ENCODE measurements around the gene TNKS2.
"Not testable (repeated sequence)": the region's sequence is repeated elsewhere in the genome, so short reads cannot be mapped to it uniquely, and the experiment has no call there.

TNKS2 gene

DNA sequence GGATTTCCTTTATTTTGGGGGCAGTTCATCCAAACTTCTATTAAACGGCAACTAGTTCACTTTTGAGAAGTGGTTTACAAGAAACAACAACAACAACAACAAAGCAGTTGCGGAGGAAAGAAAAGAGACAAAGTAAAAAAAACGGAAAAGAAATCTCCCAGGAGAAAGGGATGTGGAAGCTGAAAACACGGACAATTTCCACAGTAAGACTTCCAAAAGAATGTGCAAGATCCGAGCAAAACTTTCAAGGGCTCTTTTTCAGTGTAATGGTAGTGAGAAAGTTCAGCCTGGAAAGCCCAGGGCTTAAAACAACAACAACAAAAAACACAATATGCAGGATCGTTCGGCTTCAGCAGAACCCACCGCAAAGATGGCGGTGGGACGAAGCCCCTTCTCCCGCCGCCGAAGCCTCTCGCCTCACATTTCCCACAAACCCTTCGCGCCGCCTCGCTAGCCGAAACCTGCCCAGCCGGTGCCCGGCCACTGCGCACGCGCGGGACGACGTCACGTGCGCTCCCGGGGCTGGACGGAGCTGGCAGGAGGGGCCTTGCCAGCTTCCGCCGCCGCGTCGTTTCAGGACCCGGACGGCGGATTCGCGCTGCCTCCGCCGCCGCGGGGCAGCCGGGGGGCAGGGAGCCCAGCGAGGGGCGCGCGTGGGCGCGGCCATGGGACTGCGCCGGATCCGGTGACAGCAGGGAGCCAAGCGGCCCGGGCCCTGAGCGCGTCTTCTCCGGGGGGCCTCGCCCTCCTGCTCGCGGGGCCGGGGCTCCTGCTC is at the start of gene TNKS2:
Gene TNKS2 (plus strand): TSS at position 553 of the 775 bp plus-strand sequence. CDS start 265 bp downstream, outside the sequence.
- DNase-seq (peak; percentile 93), ATAC-seq (replicated peaks) (peak; percentile 79 to 80)
- Mint-ChIP-seq H3K4me1 (peaks cover 31 to 38% of the 10 kb centered on the region in 2 donors), H3K36me3 (peaks cover 9 to 26% of the 10 kb centered on the region in 2 donors), H3K27me3 (no peaks in the 10 kb centered on the region), H3K9me3 (no peaks in the 10 kb centered on the region), H3K27ac (peak within 1 kb of the TSS; percentile 99), H3K4me3 (peak within 1 kb of the TSS; percentile 96 to 99)

DNA sequence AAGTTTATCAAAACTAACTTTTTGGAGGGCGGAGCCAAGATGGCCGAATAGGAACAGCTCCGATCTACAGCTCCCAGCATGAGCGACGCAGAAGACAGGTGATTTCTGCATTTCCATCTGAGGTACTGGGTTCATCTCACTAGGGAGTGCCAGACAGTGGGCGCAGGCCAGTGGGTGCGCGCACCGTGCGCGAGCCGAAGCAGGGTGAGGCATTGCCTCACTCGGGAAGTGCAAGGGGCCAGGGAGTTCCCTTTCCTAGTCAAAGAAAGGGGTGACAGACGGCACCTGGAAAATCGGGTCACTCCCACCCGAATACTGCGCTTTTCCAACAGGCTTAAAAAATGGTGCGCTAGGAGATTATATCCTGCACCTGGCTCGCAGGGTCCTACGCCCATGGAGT is 48.6 kb upstream of the TNKS2 start:
- not testable (repeated sequence) for H3K4me1 Mint-ChIP-seq; H3K9me3 Mint-ChIP-seq; H3K27ac Mint-ChIP-seq; H3K36me3 Mint-ChIP-seq; H3K4me3 Mint-ChIP-seq; DNase-seq; ATAC-seq (replicated peaks)
- H3K27me3 Mint-ChIP-seq: peaks cover 9 to 12% of the 10 kb centered on the region in 2 donors

DNA sequence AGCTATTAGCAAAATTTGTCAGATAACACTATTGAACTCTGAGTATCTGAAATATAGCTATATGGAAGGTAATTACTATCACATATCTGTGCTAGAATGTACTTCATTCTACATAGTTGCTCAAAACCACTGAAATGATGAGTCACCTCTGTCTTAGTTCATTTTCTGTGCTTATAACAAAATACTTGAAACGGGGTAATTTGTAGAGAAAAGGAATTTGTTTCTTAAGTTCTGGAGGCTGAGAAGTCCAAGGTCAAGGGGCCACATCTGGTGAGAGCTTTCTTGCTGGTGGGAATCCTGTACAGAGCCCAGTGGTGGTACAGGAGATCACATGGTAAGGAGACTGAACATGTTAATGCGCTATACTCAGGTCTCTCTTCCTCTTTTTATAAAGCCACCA is 41.9 kb upstream of the TNKS2 start:
- DNase-seq (no peak), ATAC-seq (replicated peaks) (no peak)
- peaks cover 0 to 8% of the 10 kb centered on the region in 2 donors for H3K27me3 Mint-ChIP-seq
- no peaks in the 10 kb centered on the region for H3K9me3 Mint-ChIP-seq
- H3K27ac Mint-ChIP-seq: no peak overlapping the region
- no peak overlapping the region for H3K4me3 Mint-ChIP-seq
- H3K4me1 Mint-ChIP-seq: no peaks in the 10 kb centered on the region
- H3K36me3 Mint-ChIP-seq: no peaks in the 10 kb centered on the region

DNA sequence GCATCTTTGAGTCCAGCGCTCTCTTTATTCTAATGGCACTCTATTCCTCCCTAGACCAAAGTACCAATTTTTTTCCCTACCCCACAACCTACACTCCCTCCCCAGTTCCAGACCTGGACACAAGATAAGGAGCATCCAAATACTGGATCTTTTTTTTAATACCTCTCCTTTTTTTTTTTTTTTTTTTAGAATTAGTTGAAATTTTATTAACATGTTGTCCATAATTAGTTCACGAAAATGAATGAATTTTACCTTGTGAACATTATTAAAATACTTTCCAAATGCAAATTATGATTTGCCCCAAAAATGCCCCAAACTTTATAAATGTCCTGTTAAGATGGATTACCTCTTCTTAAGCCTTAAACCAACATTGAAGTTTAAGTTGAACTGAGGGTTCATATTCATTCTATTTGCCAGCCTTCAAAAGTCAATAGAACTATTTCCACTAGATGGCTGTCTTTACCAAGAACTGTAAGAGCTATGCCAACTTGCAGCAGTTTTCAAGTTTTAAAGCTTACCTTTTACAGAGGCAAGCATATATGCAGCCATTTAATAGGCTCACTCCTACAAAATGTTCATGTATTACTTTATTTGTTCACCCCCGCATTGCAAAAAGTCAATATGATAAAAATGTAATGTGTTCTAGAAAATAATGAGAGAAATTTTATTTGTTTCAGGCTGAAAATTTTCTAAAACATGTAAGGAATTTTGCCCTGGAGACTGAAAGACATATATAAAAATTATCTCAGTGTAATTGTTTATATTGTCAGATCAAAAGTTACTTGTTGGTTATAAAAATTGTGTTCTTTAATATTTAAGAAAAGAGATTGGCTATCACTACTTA is 39.7 kb upstream of the TNKS2 start:
- H3K27me3 Mint-ChIP-seq: peaks cover 0 to 21% of the 10 kb centered on the region in 2 donors
- no peak overlapping the region for H3K4me3 Mint-ChIP-seq
- ATAC-seq (replicated peaks) (peak; percentile 46 to 75), DNase-seq (no peak)
- H3K27ac Mint-ChIP-seq: no peak overlapping the region
- H3K4me1 Mint-ChIP-seq: peaks cover 0 to 1% of the 10 kb centered on the region in 2 donors
- no peaks in the 10 kb centered on the region for H3K36me3 Mint-ChIP-seq
- no peaks in the 10 kb centered on the region for H3K9me3 Mint-ChIP-seq

DNA sequence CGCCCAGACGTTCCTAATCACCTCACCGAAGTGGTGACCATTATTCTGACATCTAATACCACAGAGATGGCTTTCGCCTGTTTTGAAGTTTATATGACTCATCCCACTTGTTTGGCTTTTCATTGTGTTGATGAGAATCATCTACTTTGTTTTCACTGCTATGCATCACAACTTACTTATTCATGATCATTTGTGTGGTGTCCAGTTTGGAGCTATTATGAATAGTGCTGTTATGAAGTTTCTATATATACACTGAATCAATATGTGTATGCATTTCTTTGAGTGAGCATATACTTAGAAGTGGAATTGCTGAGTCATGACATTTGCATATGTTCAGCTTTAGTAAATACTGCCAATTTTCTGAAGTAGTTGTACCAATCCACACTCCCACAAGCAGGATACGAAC is 38.6 kb upstream of the TNKS2 start:
- peaks cover 0 to 1% of the 10 kb centered on the region in 2 donors for H3K4me1 Mint-ChIP-seq
- DNase-seq (no peak), ATAC-seq (replicated peaks) (no peak)
- no peaks in the 10 kb centered on the region for H3K36me3 Mint-ChIP-seq
- no peaks in the 10 kb centered on the region for H3K9me3 Mint-ChIP-seq
- H3K4me3 Mint-ChIP-seq: no peak overlapping the region
- H3K27me3 Mint-ChIP-seq: peaks cover 0 to 21% of the 10 kb centered on the region in 2 donors
- no peak overlapping the region for H3K27ac Mint-ChIP-seq

DNA sequence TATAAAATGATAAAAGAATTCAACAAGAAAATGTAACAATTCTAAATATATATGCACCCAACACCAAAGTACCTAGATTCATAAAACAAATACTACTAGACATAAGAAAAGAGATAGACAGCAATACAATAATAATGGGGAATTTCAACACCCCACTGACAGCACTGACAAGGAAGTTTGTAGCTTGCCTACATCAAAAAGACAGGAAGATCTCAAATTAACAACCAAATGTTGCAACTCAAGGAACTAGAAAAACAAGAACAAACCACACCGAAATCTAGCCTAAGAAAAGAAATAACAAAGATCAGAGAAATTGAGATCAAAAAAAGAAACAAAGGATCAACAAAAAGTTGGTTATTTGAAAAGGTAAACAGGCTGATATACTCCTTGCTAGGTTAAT is 36.5 kb upstream of the TNKS2 start:
- Mint-ChIP-seq H3K27me3 (peaks cover 0 to 21% of the 10 kb centered on the region in 2 donors), H3K36me3 (no peaks in the 10 kb centered on the region), H3K27ac (no peak overlapping the region), H3K4me1 (peaks cover 0 to 1% of the 10 kb centered on the region in 2 donors), H3K4me3 (no peak overlapping the region), H3K9me3 (no peaks in the 10 kb centered on the region)
- no peak for DNase-seq
- ATAC-seq (replicated peaks): no peak

DNA sequence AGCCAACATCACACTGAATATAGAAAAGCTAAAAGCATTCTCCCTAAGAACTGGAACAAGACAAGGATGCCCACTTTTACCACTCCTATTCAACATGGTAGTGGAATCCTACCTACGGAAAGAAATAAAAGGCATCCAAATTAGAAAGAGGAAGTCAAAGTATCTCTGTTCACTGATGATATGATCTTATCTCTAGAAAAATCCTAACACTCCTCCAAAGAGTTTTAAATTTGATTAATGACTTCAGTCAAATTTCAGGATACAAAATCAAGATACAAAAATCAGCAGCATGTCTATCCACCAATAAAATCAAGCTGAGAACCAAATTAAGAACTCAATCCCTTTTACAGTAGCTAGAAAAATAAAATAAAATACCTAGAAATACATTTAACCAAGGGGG is 35.3 kb upstream of the TNKS2 start:
- H3K4me3 Mint-ChIP-seq: no peak overlapping the region
- no peak for ATAC-seq (replicated peaks)
- H3K27me3 Mint-ChIP-seq: peaks cover 0 to 21% of the 10 kb centered on the region in 2 donors
- H3K9me3 Mint-ChIP-seq: no peaks in the 10 kb centered on the region
- H3K27ac Mint-ChIP-seq: no peak overlapping the region
- H3K36me3 Mint-ChIP-seq: no peaks in the 10 kb centered on the region
- peaks cover 0 to 1% of the 10 kb centered on the region in 2 donors for H3K4me1 Mint-ChIP-seq
- no peak for DNase-seq

DNA sequence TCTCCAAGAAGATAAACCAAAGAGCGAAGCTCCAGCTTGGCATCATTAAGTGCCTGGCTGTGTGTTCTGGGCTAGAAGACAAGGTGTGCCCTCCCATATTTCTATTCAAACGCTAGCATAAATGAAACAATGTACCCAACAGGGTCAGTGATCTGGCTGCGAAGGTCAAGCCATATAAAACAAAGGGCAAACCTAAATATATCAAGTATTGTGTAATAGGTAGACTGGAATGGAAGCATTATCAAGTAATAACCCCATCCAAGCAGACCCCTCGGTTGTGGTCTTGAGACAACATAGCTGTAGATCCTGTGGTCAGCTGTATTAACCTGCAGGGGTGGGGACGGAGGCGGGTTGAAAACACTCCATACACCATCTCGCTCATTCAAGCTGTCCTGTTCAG is 31.6 kb upstream of the TNKS2 start:
- ATAC-seq (replicated peaks): no peak
- Mint-ChIP-seq H3K27ac (no peak overlapping the region), H3K4me3 (no peak overlapping the region), H3K27me3 (peaks cover 0 to 9% of the 10 kb centered on the region in 2 donors), H3K4me1 (peaks cover 0 to 1% of the 10 kb centered on the region in 2 donors), H3K36me3 (no peaks in the 10 kb centered on the region), H3K9me3 (no peaks in the 10 kb centered on the region)
- DNase-seq: no peak

DNA sequence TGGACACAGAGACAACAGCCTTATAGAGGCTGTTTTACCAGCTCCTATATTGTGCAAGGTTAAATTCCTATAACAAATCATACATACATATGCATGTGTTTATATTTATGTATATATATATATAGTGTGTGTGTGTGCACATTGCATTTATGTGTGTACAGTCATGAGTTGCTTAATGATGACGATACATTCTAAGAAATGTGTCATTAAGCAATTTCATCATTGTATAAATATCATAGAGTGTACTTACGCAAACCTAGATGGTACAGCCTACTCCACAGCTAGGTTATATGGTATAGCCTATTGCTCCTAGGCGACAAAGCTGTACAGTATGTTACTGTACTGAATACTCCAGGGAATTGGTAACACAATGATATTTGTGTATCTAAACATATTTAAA is 30.1 kb upstream of the TNKS2 start:
- Mint-ChIP-seq H3K9me3 (no peaks in the 10 kb centered on the region), H3K27ac (no peak overlapping the region), H3K4me1 (no peaks in the 10 kb centered on the region), H3K4me3 (no peak overlapping the region), H3K36me3 (no peaks in the 10 kb centered on the region), H3K27me3 (no peaks in the 10 kb centered on the region)
- ATAC-seq (replicated peaks) (no peak), DNase-seq (no peak)

DNA sequence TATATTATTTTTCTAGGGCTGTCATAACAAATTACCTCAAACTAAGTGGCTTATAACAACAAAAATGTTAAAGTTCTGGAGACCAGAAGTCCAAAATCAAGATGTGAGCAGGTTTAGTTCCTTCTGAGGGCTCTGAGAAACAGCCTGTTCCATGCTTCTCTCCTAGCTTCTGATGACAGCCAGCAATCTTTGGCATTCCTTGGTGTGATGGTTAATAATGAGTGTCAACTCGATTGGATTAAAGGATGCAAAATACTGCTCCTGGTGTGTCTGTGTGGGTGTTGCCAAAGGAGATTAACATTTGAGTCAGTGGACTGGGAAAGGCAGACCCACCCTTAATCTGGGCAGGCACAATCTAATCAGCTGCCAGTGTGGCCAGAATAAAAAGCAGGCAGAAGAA is 26.3 kb upstream of the TNKS2 start:
- Mint-ChIP-seq H3K36me3 (no peaks in the 10 kb centered on the region), H3K4me3 (no peak overlapping the region), H3K27me3 (no peaks in the 10 kb centered on the region), H3K27ac (no peak overlapping the region), H3K9me3 (no peaks in the 10 kb centered on the region), H3K4me1 (no peaks in the 10 kb centered on the region)
- ATAC-seq (replicated peaks): no peak
- DNase-seq: no peak

DNA sequence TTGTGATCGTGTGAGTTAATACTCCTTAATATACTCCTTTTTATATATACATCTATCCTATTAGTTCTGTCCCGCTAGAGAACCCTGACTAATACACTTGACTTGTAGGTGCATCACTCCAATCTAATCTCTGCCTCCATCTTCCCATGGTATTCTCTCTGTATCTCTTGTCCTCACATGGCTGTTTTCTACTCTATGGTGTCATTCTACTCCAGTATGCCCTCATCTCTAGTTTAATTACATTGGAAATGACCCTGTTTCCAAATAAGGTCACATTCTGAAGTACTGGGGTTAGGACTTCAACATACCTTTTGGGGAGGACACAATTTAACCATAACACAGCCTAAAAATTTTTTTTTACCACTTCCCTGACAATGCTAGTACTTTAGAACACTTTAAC is 25.8 kb upstream of the TNKS2 start:
- Mint-ChIP-seq H3K9me3 (no peaks in the 10 kb centered on the region), H3K27ac (no peak overlapping the region), H3K36me3 (no peaks in the 10 kb centered on the region), H3K4me1 (no peaks in the 10 kb centered on the region), H3K4me3 (no peak overlapping the region), H3K27me3 (no peaks in the 10 kb centered on the region)
- ATAC-seq (replicated peaks) (no peak), DNase-seq (no peak)

DNA sequence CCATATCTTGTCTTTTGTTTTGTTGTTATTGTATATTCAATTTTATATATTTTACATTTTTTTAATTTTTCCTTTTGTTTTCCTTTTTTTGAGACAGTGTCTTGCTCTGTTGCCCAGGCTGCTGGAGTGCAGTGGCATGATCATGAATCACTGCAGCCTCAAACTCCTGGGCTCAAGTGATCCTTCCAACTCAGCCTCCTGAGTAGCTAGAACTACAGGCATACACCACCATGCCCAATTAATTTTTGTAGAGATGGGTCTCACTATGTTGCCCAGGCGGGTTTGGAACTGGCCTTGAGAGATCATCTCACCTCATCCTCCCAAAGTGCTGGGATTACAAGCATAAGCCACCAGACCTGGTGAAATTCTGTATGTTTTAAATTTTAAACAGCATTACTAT is 25.4 kb upstream of the TNKS2 start:
- no peak overlapping the region for H3K27ac Mint-ChIP-seq
- no peaks in the 10 kb centered on the region for H3K4me1 Mint-ChIP-seq
- no peaks in the 10 kb centered on the region for H3K9me3 Mint-ChIP-seq
- H3K27me3 Mint-ChIP-seq: no peaks in the 10 kb centered on the region
- no peak for ATAC-seq (replicated peaks)
- H3K36me3 Mint-ChIP-seq: no peaks in the 10 kb centered on the region
- no peak overlapping the region for H3K4me3 Mint-ChIP-seq
- DNase-seq: no peak

DNA sequence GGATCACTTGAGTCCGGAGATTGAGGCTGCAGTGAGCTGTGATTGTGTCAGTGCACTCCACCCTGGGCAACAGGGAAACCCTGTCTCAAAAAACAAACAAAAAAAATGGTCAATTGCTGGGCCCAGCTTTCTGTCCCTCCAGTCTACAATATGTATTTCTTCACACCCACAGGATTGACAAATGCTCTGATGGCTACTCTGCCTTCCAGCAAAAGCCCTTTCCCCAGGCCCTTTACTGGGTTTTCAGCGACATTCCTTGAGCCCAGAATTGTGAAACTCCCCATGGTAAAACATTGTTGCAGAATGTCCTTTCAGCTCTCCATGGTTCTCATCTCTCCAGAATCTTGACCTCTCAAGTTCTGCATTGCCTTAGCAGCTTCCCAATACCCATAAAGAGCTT is 23.7 kb upstream of the TNKS2 start:
- H3K4me1 Mint-ChIP-seq: no peaks in the 10 kb centered on the region
- H3K27ac Mint-ChIP-seq: no peak overlapping the region
- H3K27me3 Mint-ChIP-seq: no peaks in the 10 kb centered on the region
- no peaks in the 10 kb centered on the region for H3K36me3 Mint-ChIP-seq
- H3K9me3 Mint-ChIP-seq: no peaks in the 10 kb centered on the region
- no peak for DNase-seq
- no peak overlapping the region for H3K4me3 Mint-ChIP-seq
- ATAC-seq (replicated peaks): no peak

DNA sequence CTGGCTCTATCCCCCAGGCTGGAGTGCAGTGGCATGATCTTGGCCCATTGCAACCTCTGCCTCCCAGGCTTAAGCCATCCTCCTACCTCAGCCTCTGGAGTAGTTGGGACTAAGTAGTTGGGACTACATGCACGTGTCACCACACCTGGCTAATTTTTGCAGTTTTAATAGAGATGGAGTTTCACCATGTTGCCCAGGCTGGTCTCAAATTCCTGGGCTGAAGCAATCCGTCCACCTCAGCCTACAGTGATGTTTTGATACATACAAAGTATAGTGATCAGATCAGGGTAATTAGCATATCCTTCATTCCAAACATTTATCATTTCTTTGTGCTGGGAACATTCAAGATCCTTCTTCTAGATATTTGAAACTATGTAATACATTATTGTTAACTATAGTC is 22.5 kb upstream of the TNKS2 start:
- Mint-ChIP-seq H3K27me3 (no peaks in the 10 kb centered on the region), H3K9me3 (no peaks in the 10 kb centered on the region), H3K4me3 (no peak overlapping the region), H3K36me3 (no peaks in the 10 kb centered on the region), H3K4me1 (no peaks in the 10 kb centered on the region), H3K27ac (no peak overlapping the region)
- DNase-seq (no peak), ATAC-seq (replicated peaks) (no peak)

DNA sequence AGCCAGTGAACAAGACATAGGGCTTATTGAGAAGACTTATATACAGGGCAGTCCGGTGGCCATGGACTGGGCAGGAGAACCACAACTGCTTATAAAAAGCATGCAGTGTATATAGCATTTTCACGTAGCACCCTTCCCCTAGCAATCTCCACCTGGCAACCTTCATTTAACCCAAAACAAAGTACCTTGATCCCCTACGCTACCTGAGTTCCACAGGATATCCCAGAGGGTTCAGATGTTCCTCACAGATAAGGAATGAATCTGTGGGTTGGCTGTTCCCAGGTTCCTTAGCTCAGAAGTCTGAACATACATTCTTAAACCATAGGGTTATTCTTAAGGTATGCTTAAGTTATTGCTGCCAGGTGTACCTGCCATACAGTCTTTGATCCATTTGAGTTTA is 22.0 kb upstream of the TNKS2 start:
- Mint-ChIP-seq H3K27ac (no peak overlapping the region), H3K27me3 (no peaks in the 10 kb centered on the region), H3K9me3 (no peaks in the 10 kb centered on the region), H3K4me1 (no peaks in the 10 kb centered on the region), H3K4me3 (no peak overlapping the region), H3K36me3 (no peaks in the 10 kb centered on the region)
- ATAC-seq (replicated peaks) (no peak), DNase-seq (no peak)
